UCSD-AML1 (cell line): ENCODE data around the gene LIPK.

Experiments used
- DNase-seq: peaks from one replicate; lab custom pipeline; 2025; ENCODE audit not compliant: unreplicated experiment; lab: John Stamatoyannopoulos, UW

Gene LIPK

GRCh38 chr10:88783724-88784123, 77.7 kb downstream of the LIPK start:
- DNase-seq: no peak

DNA sequence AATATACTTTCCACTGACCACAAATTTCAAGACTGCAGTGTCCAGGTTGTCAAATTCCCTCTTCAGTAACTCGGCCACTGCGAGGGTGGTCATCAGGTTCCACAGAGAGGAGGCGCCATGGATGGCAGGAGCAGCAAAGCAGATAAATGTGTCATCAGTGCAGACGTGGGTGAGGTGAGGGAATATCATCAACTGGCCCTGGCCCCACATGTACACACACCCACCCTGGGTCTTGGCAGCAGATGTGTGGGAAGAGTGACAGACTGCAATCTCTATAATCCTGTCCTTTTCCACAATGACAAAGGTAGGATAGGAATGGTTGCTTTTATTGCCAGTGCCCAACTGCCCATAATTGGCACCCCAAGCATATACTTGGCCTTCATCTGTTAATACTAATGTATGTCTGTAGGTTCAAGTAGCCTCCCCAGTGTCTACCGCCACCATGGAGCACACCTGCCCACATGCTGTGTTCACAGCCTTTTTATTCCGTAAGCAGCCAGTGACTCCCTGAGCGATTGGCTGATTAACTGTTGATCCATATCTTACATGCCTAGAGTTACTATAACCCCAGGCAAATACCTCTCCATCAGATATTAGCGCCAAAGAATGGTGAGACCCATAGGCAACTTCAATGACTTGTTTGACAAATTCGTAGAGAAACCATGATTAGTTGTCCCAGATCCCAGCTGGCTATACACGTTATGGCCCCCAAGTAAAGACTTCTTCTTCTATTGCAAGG, 80.2 kb downstream of the LIPK start:
- DNase-seq: no peak

GRCh38 chr10:88787463-88787862, 81.4 kb downstream of the LIPK start:
- no peak for DNase-seq

DNA sequence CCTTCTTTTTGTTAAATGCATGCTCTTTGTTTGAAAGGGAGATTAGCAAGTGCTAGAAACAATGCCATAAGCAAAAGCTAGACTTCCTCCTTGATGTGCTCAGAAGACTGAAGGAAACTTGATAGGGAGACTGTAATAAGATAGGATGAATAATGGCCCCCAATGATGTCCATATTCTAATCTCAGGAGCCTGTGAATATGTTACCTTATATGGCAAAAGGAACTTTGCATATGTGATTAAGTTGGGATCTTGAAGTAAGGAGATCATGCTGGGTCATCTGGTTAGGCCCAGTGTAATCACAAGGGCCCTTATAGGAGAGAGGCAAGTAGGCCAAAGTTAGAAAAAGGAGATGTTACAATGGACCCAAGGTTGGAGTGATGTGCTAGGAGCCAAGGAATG, 82.9 kb downstream of the LIPK start:
- no peak for DNase-seq

GRCh38 chr10:88791924-88792323, 85.9 kb downstream of the LIPK start:
- peak; percentile 9 for DNase-seq

GRCh38 chr10:88792661-88793060, 86.6 kb downstream of the LIPK start:
- peak; percentile 10 for DNase-seq

- DNase-seq: no peak
Observed at GRCh38 chr10:88793712-88794299, 87.8 kb downstream of the LIPK start.

- DNase-seq: no peak
Observed at GRCh38 chr10:88794731-88795130, 88.7 kb downstream of the LIPK start.

- no peak for DNase-seq
Observed at GRCh38 chr10:88800152-88801125, 94.4 kb downstream of the LIPK start.
